ENCODE measurements around the gene WBP11. TPM values are rescaled to one million over a fixed set of nuclear protein-coding genes. Genes with fewer than 3 reads are reported as not detected.
A peak's percentile ranks its signal among the peaks of the same experiment; 100 is the strongest.
"Not testable (repeated sequence)": the region's sequence is repeated elsewhere in the genome, so short reads cannot be mapped to it uniquely, and the experiment has no call there.

Gene WBP11
- total and polyA plus RNA-seq, 4 donors = 9.9 to 16.6 (median 12.2) TPM

GRCh38 chr12:14736441-14736840 is 66.8 kb downstream of the WBP11 start:
- H3K36me3 ChIP-seq (ENCODE audit: control insufficient read depth in 4 of 4, insufficient read depth in 3 of 4, low read depth in 1 of 4, low read length in 3 of 4); H3K4me1 ChIP-seq (ENCODE audit: control insufficient read depth in 4 of 4, insufficient read depth in 4 of 4, low read length in 3 of 4); H3K9ac ChIP-seq (ENCODE audit: low read depth in 1 of 2, low read length in 2 of 2); H3K9me3 ChIP-seq (ENCODE audit: control insufficient read depth in 4 of 4, low read length in 3 of 4); H3K27me3 ChIP-seq (ENCODE audit: control insufficient read depth in 4 of 4, insufficient read depth in 4 of 4, low read length in 3 of 4); H3K27ac ChIP-seq (ENCODE audit: low read depth in 1 of 2, low read length in 2 of 2); DNase-seq (ENCODE audit: low spot score); H3K4me3 ChIP-seq (ENCODE audit: low read depth in 1 of 3, low read length in 3 of 3): not testable (repeated sequence)
- TF ChIP-seq HNF4A (conservative IDR thresholded peaks at IDR 0.05) = peak in 1 of 2 donors; percentile 15
- WGBS = 89% methylated on average over 16 of the region's 16 CpGs

Other genes with a start within 250 kb of the WBP11 start
- gene PLBD1, start 235.6 kb downstream of the WBP11 start, total RNA-seq = 1 to 10 TPM; 3.8 to 7.5 TPM
- gene PLBD1, start 235.6 kb downstream of the WBP11 start, polyA plus RNA-seq = 1 to 10 TPM; 1.4 to 4.5 TPM
- gene GUCY2C, start 106.9 kb downstream of the WBP11 start, total RNA-seq = under 1 TPM in 1 of 2 donors, not detected in 1; 0.05 TPM
- gene GUCY2C, start 106.9 kb downstream of the WBP11 start, polyA plus RNA-seq = under 1 TPM in 1 of 2 donors, not detected in 1; 0.01 TPM
- 1 to 10 TPM in 1 of 2 donors, under 1 TPM in 1; 0.50 to 1.5 TPM for gene C12orf60, start 192 bp upstream of the WBP11 start, total RNA-seq
- 1 to 10 TPM in 1 of 2 donors, under 1 TPM in 1; 0.53 to 1.9 TPM for gene C12orf60, start 192 bp upstream of the WBP11 start, polyA plus RNA-seq
- under 1 TPM; 0.59 to 0.93 TPM for gene SMCO3, start 10.7 kb upstream of the WBP11 start, total RNA-seq
- gene SMCO3, start 10.7 kb upstream of the WBP11 start, polyA plus RNA-seq = under 1 TPM; 0.17 to 0.54 TPM
- gene ART4, start 40.0 kb upstream of the WBP11 start, total RNA-seq = 10 to 100 TPM; 28.3 to 40.7 TPM
- 10 to 100 TPM; 10.5 to 16.1 TPM for gene ART4, start 40.0 kb upstream of the WBP11 start, polyA plus RNA-seq
- 1 to 10 TPM in 1 of 2 donors, under 1 TPM in 1; 0.98 to 6.1 TPM for gene MGP, start 82.4 kb upstream of the WBP11 start, total RNA-seq
- 10 to 100 TPM; 16.0 to 20.7 TPM for gene MGP, start 82.4 kb upstream of the WBP11 start, polyA plus RNA-seq
- gene ERP27, start 135.1 kb upstream of the WBP11 start, total RNA-seq = 1 to 10 TPM in 1 of 2 donors, under 1 TPM in 1; 0.59 to 5.8 TPM
- gene ERP27, start 135.1 kb upstream of the WBP11 start, polyA plus RNA-seq = under 1 TPM; 0.14 to 0.43 TPM
- gene ARHGDIB, start 158.1 kb upstream of the WBP11 start, total RNA-seq = 10 to 100 TPM; 37.6 to 66.9 TPM
- gene ARHGDIB, start 158.1 kb upstream of the WBP11 start, polyA plus RNA-seq = 10 to 100 TPM; 36.3 to 57.4 TPM
- gene PDE6H, start 169.6 kb upstream of the WBP11 start, total RNA-seq = not detected
- not detected for gene PDE6H, start 169.6 kb upstream of the WBP11 start, polyA plus RNA-seq